ENCODE data around the gene ABHD17B.

- no peak for TF ChIP-seq CTCF (IDR thresholded peaks at IDR 0.05; ENCODE audit: low read depth, low read length)
- no peak for TF ChIP-seq POLR2A (IDR thresholded peaks at IDR 0.05; ENCODE audit: extremely low read depth, insufficient read length)
- TF ChIP-seq MYC (IDR thresholded peaks at IDR 0.05; ENCODE audit: low read depth, low read length) = no peak
Measured at GRCh38 chr9:71910650-71911060, 338 bp downstream of the ABHD17B start.

Measured in NB4 (cell line).